ENCODE results near the gene TTC1. TPM values are rescaled to one million over a fixed set of nuclear protein-coding genes. Genes with fewer than 3 reads are reported as not detected.

Gene TTC1
- total RNA-seq, 1 experiment from 2014 or later = 67.6 TPM

DNA sequence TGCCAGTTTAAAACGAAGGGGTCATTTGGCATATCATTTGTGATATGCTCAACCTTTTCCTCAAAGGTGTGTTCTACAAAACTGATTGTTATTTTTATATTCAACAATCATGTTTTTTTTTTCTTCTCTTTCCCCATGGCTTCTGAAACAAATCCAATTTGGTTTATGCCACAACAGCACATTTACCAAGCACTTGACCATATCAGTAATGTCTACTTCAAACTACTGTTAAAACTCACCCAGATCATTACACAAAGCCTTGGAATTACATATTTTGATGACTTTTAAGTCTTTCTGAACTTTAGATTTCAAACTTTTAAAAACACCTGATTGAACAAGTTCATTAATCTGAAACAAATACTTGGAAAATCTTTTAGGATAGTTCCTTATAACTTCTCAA, 81.1 kb downstream of the TTC1 start:
- DNase-seq (ENCODE audit: low read depth, low spot score) = no peak
- H3K36me3 ChIP-seq (ENCODE audit: control insufficient read depth, insufficient read depth, low read length) = peaks cover 17% of the 10 kb centered on the region
- no TSS peak for BruUV-seq (replicated peaks)
- H3K4me3 ChIP-seq (ENCODE audit: low read depth in 2 of 2, low read length in 2 of 2) = no peak overlapping the region
- TF ChIP-seq REST (IDR thresholded peaks at IDR 0.05; ENCODE audit: insufficient read depth in 1 of 2, low read depth in 2 of 2, low read length in 1 of 2) (no peak), TCF7L2 (IDR thresholded peaks at IDR 0.05; ENCODE audit: low read depth, low read length) (no peak), POLR2AphosphoS5 (IDR thresholded peaks at IDR 0.05; ENCODE audit: low read depth, low read length) (no peak), SIN3A (IDR thresholded peaks at IDR 0.05; ENCODE audit: borderline replicate concordance, insufficient read depth, low read depth, low read length) (no peak)
- TF ChIP-seq, protein P1, sequence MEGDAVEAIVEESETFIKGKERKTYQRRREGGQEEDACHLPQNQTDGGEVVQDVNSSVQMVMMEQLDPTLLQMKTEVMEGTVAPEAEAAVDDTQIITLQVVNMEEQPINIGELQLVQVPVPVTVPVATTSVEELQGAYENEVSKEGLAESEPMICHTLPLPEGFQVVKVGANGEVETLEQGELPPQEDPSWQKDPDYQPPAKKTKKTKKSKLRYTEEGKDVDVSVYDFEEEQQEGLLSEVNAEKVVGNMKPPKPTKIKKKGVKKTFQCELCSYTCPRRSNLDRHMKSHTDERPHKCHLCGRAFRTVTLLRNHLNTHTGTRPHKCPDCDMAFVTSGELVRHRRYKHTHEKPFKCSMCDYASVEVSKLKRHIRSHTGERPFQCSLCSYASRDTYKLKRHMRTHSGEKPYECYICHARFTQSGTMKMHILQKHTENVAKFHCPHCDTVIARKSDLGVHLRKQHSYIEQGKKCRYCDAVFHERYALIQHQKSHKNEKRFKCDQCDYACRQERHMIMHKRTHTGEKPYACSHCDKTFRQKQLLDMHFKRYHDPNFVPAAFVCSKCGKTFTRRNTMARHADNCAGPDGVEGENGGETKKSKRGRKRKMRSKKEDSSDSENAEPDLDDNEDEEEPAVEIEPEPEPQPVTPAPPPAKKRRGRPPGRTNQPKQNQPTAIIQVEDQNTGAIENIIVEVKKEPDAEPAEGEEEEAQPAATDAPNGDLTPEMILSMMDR (IDR thresholded peaks at IDR 0.05) = no peak
- intact Hi-C loops (cut with micrococcal nuclease; ENCODE audit: unreplicated experiment) = no loop called here
- ATAC-seq = no peak
- H3K4me1 ChIP-seq (ENCODE audit: control insufficient read depth, insufficient read depth, low read length) = no peaks in the 10 kb centered on the region
- CTCF ChIA-PET = no interaction called here
- H3K9me3 ChIP-seq (ENCODE audit: control insufficient read depth, insufficient read depth, low read depth, low read length) = no peaks in the 10 kb centered on the region
- in situ Hi-C loops (cut with HindIII; ENCODE audit: low pct_unique_long_range_greater_than_20kb, low sequenced_read_pairs) = no loop called here
- H3K27me3 ChIP-seq (ENCODE audit: control insufficient read depth, insufficient read depth, low read length) = no peaks in the 10 kb centered on the region
- POLR2A ChIA-PET = no interaction called here
- no peak overlapping the region for H3K27ac ChIP-seq (ENCODE audit: low read length)

DNA sequence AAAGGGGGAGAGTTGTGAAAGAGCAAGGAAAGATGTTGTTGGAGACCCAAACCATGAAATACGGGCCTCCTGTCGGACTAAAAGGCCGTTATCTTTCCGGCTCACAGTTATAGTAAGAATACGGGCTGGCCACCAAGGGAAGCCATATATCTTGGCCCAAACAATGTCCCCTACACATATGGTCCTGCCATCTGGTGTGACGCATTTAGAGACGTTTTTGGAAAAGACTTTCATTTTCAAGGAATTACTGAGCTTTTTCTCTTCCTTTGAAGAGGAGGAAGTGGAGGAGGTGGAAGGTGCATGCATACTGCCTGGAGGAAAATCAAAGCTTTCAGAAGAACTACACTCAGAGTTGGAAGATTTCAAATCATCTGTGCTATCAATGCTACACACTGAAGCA, 83.6 kb downstream of the TTC1 start:
- ChIA-PET CTCF (interaction anchor here (0.7 kb wide), 1 partner anchor 256 kb away, joined by 3 read pairs; no protein-coding TSS in a partner anchor), POLR2A (interaction anchor here (0.6 kb wide), 1 partner anchor 42 kb away, joined by 3 read pairs; no protein-coding TSS in a partner anchor)
- Histone ChIP-seq H3K36me3 (ENCODE audit: control insufficient read depth, insufficient read depth, low read length) (peaks cover 17% of the 10 kb centered on the region), H3K27ac (ENCODE audit: low read length) (no peak overlapping the region), H3K9me3 (ENCODE audit: control insufficient read depth, insufficient read depth, low read depth, low read length) (no peaks in the 10 kb centered on the region), H3K4me3 (ENCODE audit: low read depth in 2 of 2, low read length in 2 of 2) (no peak overlapping the region), H3K4me1 (ENCODE audit: control insufficient read depth, insufficient read depth, low read length) (no peaks in the 10 kb centered on the region), H3K27me3 (ENCODE audit: control insufficient read depth, insufficient read depth, low read length) (no peaks in the 10 kb centered on the region)
- intact Hi-C loops (cut with micrococcal nuclease; ENCODE audit: unreplicated experiment) = no loop called here
- TF ChIP-seq, protein P1 (IDR thresholded peaks at IDR 0.05) = no peak
- TF ChIP-seq POLR2AphosphoS5 (IDR thresholded peaks at IDR 0.05; ENCODE audit: low read depth, low read length) (no peak), SIN3A (IDR thresholded peaks at IDR 0.05; ENCODE audit: borderline replicate concordance, insufficient read depth, low read depth, low read length) (no peak), REST (IDR thresholded peaks at IDR 0.05; ENCODE audit: insufficient read depth in 1 of 2, low read depth in 2 of 2, low read length in 1 of 2) (no peak), TCF7L2 (IDR thresholded peaks at IDR 0.05; ENCODE audit: low read depth, low read length) (no peak)
- no TSS peak for BruUV-seq (replicated peaks)
- in situ Hi-C loops (cut with HindIII; ENCODE audit: low pct_unique_long_range_greater_than_20kb, low sequenced_read_pairs) = no loop called here
- ATAC-seq (no peak), DNase-seq (ENCODE audit: low read depth, low spot score) (no peak)

Measured in Panc1 (cell line).